ENCODE results near the gene PSEN2. TPM values are rescaled to one million over a fixed set of nuclear protein-coding genes. Genes with fewer than 3 reads are reported as not detected.

PSEN2 gene
- total and polyA plus RNA-seq, 10 of the 15 experiments (the other 5 are each of a cell fraction or from before 2014, with no cell fraction given), result 0.90 to 13.3 (median 7.0) TPM

GRCh38 chr1:226862890-226863289 lies 7.5 kb upstream of the PSEN2 start:
- CTCF ChIA-PET, result interaction anchor here (1.0 to 1.3 kb wide), 2 partner anchors 20 to 254 kb away, joined by 3 to 4 read pairs; no protein-coding TSS in a partner anchor
- no peak for FAIRE-seq
- TF ChIP-seq STAT3 (IDR thresholded peaks at IDR 0.05; ENCODE audit: low read depth, low read length), result no peak
- no peak for TF ChIP-seq TCF7 (IDR thresholded peaks at IDR 0.05; ENCODE audit: borderline replicate concordance)
- TF ChIP-seq HDAC6 (IDR thresholded peaks at IDR 0.05; ENCODE audit: unreplicated experiment), result no peak
- no peak for TF ChIP-seq ZNF384 (IDR thresholded peaks at IDR 0.05; ENCODE audit: borderline replicate concordance, low read depth, low read length)
- TF ChIP-seq ZNF622 (IDR thresholded peaks at IDR 0.05), result no peak
- TF ChIP-seq, protein P1, sequence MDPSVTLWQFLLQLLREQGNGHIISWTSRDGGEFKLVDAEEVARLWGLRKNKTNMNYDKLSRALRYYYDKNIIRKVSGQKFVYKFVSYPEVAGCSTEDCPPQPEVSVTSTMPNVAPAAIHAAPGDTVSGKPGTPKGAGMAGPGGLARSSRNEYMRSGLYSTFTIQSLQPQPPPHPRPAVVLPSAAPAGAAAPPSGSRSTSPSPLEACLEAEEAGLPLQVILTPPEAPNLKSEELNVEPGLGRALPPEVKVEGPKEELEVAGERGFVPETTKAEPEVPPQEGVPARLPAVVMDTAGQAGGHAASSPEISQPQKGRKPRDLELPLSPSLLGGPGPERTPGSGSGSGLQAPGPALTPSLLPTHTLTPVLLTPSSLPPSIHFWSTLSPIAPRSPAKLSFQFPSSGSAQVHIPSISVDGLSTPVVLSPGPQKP (IDR thresholded peaks at IDR 0.05; ENCODE audit: low read depth, low read length), result no peak
- TF ChIP-seq IRF3 (IDR thresholded peaks at IDR 0.05), result no peak
- TF ChIP-seq EGR1 (IDR thresholded peaks at IDR 0.05; ENCODE audit: borderline replicate concordance in 1 of 2, low read depth in 2 of 2, low read length in 2 of 2), result no peak
- TF ChIP-seq, protein P2, sequence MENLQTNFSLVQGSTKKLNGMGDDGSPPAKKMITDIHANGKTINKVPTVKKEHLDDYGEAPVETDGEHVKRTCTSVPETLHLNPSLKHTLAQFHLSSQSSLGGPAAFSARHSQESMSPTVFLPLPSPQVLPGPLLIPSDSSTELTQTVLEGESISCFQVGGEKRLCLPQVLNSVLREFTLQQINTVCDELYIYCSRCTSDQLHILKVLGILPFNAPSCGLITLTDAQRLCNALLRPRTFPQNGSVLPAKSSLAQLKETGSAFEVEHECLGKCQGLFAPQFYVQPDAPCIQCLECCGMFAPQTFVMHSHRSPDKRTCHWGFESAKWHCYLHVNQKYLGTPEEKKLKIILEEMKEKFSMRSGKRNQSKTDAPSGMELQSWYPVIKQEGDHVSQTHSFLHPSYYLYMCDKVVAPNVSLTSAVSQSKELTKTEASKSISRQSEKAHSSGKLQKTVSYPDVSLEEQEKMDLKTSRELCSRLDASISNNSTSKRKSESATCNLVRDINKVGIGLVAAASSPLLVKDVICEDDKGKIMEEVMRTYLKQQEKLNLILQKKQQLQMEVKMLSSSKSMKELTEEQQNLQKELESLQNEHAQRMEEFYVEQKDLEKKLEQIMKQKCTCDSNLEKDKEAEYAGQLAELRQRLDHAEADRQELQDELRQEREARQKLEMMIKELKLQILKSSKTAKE (IDR thresholded peaks at IDR 0.05; ENCODE audit: low read depth, poor library complexity, severe bottlenecking), result no peak
- no peak for TF ChIP-seq YY1 (IDR thresholded peaks at IDR 0.05; ENCODE audit: low read depth, low read length)
- no peak for TF ChIP-seq KAT2A (conservative IDR thresholded peaks at IDR 0.05; ENCODE audit: control insufficient read depth, low read depth, low read length)
- TF ChIP-seq, protein P3, sequence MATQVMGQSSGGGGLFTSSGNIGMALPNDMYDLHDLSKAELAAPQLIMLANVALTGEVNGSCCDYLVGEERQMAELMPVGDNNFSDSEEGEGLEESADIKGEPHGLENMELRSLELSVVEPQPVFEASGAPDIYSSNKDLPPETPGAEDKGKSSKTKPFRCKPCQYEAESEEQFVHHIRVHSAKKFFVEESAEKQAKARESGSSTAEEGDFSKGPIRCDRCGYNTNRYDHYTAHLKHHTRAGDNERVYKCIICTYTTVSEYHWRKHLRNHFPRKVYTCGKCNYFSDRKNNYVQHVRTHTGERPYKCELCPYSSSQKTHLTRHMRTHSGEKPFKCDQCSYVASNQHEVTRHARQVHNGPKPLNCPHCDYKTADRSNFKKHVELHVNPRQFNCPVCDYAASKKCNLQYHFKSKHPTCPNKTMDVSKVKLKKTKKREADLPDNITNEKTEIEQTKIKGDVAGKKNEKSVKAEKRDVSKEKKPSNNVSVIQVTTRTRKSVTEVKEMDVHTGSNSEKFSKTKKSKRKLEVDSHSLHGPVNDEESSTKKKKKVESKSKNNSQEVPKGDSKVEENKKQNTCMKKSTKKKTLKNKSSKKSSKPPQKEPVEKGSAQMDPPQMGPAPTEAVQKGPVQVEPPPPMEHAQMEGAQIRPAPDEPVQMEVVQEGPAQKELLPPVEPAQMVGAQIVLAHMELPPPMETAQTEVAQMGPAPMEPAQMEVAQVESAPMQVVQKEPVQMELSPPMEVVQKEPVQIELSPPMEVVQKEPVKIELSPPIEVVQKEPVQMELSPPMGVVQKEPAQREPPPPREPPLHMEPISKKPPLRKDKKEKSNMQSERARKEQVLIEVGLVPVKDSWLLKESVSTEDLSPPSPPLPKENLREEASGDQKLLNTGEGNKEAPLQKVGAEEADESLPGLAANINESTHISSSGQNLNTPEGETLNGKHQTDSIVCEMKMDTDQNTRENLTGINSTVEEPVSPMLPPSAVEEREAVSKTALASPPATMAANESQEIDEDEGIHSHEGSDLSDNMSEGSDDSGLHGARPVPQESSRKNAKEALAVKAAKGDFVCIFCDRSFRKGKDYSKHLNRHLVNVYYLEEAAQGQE (IDR thresholded peaks at IDR 0.05; ENCODE audit: low read depth, low read length), result no peak
- TF ChIP-seq SREBF1 (IDR thresholded peaks at IDR 0.05; ENCODE audit: low read length), result no peak
- TF ChIP-seq TCF3 (IDR thresholded peaks at IDR 0.05; ENCODE audit: borderline replicate concordance, insufficient read depth, low read depth, low read length), result no peak
- TF ChIP-seq RCOR1 (conservative IDR thresholded peaks at IDR 0.05; ENCODE audit: low read depth, low read length), result no peak
- TF ChIP-seq POLR2AphosphoS5 (IDR thresholded peaks at IDR 0.05; ENCODE audit: low read length), result no peak

More at GRCh38 chr1:226862890-226863289, 7.5 kb upstream of the PSEN2 start:
- intact Hi-C loops (cut with micrococcal nuclease; ENCODE audit: unreplicated experiment) (no loop called here), in situ Hi-C loops (cut with MboI) (no loop called here)
- no peak overlapping the region for H3K4me3 ChIP-seq
- H4K20me1 ChIP-seq (ENCODE audit: control insufficient read depth, insufficient read depth), result no peaks in the 10 kb centered on the region
- POLR2A ChIA-PET, result no interaction called here
- ATAC-seq (no peak), DNase-seq (ENCODE audit: low read depth, low spot score) (no peak)
- H3K79me2 ChIP-seq (ENCODE audit: control insufficient read depth, insufficient read depth, low read length), result no peaks in the 10 kb centered on the region
- no peak overlapping the region for H3K27ac ChIP-seq (ENCODE audit: control insufficient read depth, insufficient read depth)
- no peaks in the 10 kb centered on the region for H3K27me3 ChIP-seq (replicated peaks in 1 of 2; ENCODE audit: control insufficient read depth in 2 of 2, insufficient read depth in 2 of 2, low read length in 1 of 2)
- H3K36me3 ChIP-seq (ENCODE audit: control insufficient read depth in 2 of 2, insufficient read depth in 2 of 2, low read length in 1 of 2), result no peaks in the 10 kb centered on the region
- H2AFZ ChIP-seq (ENCODE audit: control insufficient read depth, low read depth, low read length), result no peak overlapping the region
- no peaks in the 10 kb centered on the region for H3K4me1 ChIP-seq (ENCODE audit: control insufficient read depth, insufficient read depth, low read length)
- no peaks in the 10 kb centered on the region for H3K9me3 ChIP-seq (replicated peaks; ENCODE audit: control insufficient read depth, insufficient read depth, low read length)
- no peak overlapping the region for H3K9ac ChIP-seq (ENCODE audit: control insufficient read depth, insufficient read depth, low read length)
- H3K4me2 ChIP-seq (ENCODE audit: control insufficient read depth, insufficient read depth), result no peak overlapping the region
- BruUV-seq (replicated peaks), result no TSS peak
- SMC1A ChIA-PET (ENCODE audit: uncharacterized antibody, unreplicated experiment), result interaction anchor here (1.0 to 1.1 kb wide), 2 partner anchors 9 to 20 kb away, joined by 3 to 5 read pairs; no protein-coding TSS in a partner anchor
- RAD21 ChIA-PET (ENCODE audit: unreplicated experiment), result no interaction called here

Data from GM12878 (cell line).